Measurements from ENCODE around the gene SMARCD3.

The SMARCD3 gene

GRCh38 chr7:151210087-151210854 is 38.2 kb downstream of the SMARCD3 start, which contains the start of gene H2BK1:
Gene H2BK1, minus strand, starts transcription at chr7:151210488. Its CDS starts 170 bp downstream, at chr7:151210318.
- H3K4me3 ChIP-seq (ENCODE audit: low read depth, low read length) = no peak within 1 kb of the TSS

GRCh38 chr7:151209588-151209987 is 38.9 kb downstream of the SMARCD3 start:
- H3K4me3 ChIP-seq (ENCODE audit: low read depth, low read length) = no peak overlapping the region

GRCh38 chr7:151208253-151208862 is 40.1 kb downstream of the SMARCD3 start:
- H3K4me3 ChIP-seq (ENCODE audit: low read depth, low read length) = no peak overlapping the region

DNA sequence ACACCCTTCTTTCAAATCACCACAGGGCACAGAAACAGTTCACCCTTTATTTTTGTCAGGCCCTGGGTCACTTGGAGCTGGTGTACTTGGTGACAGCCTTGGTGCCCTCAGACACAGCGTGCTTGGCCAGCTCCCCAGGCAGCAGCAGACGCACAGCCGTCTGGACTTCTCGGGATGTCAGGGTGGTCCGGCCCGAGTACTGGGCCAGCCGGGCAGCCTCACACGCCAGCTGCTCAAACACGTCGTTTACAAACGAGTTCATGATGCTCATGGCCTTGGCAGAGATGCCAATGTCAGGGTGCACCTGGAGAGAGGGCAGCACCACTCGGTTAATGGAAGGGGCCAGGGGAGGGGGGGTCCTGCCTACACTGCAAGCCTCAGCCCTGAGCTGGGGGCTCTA is 40.7 kb downstream of the SMARCD3 start:
- H3K4me3 ChIP-seq (ENCODE audit: low read depth, low read length) = no peak overlapping the region

DNA sequence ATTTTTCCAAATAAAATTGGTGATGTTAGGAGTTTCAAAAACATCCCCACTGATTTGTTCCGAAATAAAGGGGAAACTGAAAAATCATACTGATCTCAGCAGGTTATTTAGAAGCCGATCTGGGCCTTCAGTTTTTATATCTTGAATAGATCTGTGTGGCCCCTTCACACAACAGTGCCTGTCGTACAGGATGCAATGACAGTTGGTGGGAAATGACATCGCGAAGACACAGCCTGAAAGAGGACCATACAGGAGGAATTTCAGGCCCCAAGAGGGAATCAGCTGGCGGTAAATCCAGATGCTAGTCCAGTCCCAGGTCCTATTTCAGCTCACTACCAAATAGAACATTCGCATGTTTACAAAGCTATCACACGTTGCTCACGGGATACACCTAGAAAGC is 41.2 kb downstream of the SMARCD3 start:
- H3K4me3 ChIP-seq (ENCODE audit: low read depth, low read length) = no peak overlapping the region

- no peak overlapping the region for H3K4me3 ChIP-seq (ENCODE audit: low read depth, low read length)
These were observed 41.6 kb downstream of the SMARCD3 start for GRCh38 chr7:151206914-151207313.

DNA sequence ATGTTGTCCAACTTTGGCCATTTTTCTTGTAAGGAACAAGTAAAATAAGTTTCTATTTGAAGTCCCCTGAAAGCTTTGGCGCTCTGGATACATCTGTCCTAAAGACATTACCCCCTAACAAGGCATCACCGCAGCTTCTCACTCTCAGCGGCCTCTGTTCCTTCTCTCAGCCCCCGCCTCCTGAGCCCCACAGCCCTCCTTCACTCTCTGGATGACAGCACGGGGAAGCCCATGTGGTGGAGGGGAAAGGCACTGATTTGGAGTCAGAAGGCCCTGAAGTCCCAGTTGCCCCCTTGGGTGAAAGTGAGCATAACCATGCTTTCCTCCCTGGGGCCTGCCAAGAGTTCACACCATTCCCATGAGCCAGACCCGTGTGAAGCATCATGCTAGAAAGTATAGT is 42.8 kb downstream of the SMARCD3 start:
- H3K4me3 ChIP-seq (ENCODE audit: low read depth, low read length) = no peak overlapping the region

- H3K4me3 ChIP-seq (ENCODE audit: low read depth, low read length) = no peak overlapping the region
These were observed 44.0 kb downstream of the SMARCD3 start for GRCh38 chr7:151204383-151205032.

DNA sequence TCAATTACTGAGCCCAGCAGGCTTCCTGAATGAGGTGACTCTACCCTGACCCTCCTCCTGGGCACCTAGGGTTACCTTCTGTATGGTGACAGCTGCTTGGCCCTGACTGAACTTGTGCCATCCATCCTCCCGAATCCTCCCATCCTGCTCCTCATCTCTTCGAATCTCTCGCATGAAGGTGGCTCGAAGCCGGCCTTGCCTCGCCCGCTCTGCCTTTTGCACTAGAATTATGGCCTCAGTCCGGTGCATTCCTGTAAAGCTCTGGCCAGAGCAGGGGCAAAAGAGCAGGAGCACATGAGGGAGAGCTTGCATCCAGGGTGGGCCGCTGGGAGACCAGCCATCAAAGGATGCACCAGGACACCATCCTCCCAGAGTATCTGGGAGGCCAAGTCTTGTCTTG is 45.7 kb downstream of the SMARCD3 start:
- H3K4me3 ChIP-seq (ENCODE audit: low read depth, low read length) = no peak overlapping the region

DNA sequence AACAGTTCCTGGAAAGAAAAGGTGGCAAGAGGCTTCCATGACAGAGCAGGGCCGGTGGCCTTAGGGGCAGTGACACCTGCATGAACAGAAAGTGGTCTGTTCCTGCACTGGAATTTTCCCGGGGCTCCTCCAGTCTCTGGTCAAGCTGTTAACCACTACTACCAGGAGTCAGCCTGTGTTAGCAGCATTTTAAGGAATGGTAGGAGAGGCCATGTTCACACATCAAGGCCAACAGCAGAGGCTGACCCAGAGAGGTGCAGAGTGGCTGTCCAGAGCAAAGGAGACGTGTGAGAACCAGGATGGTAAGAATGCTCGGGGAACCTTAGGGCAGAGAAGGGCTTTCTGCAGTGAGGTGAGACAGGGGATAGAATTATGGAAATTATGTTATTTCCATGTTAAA is 46.7 kb downstream of the SMARCD3 start:
- no peak overlapping the region for H3K4me3 ChIP-seq (ENCODE audit: low read depth, low read length)

GRCh38 chr7:151201344-151201743 is 47.1 kb downstream of the SMARCD3 start:
- H3K4me3 ChIP-seq (ENCODE audit: low read depth, low read length) = no peak overlapping the region

DNA sequence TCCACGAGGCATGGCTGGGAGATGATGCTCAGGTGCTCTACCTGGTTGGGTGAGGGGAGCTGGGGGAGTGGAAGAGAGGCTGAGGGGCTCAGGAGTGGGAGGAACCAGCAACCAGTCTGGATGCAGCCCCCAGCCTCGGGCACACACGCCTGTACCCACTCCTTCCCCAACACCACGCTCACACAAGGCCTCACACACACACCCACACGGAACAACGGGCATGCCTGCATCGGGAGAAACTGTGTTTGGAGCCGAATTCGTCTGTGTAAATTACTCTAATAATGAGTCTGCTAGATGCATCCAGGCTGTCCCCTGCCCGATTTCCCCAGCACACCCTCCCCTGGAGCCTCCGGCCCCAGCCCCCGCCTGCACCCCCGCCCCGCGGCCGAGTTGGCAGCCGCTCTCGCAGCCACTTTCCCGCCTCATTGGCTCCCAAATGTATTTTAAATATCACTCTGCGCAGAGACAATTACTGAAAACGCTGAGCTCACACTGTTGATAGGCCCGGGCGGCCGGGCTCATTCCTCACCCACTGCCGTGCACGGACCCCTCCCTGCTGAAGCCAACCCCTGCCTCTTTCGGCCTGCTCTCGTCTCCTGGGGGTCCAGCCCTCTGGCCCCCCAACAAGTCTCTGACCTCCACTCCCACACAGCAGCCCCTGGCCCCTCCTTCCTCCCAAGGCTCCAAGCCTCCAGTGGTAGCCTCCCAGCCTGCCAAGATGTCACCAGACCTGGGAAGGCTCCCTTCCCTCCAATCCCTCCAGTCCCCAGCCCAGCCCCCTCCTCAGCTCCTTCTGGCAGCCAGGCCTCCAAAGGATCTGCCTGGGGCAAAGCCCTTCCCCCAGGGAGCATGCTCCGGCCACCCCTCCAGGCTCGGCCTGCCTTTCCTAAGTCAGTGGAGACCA is 49.3 kb downstream of the SMARCD3 start:
- H3K4me3 ChIP-seq (ENCODE audit: low read depth, low read length) = no peak overlapping the region

DNA sequence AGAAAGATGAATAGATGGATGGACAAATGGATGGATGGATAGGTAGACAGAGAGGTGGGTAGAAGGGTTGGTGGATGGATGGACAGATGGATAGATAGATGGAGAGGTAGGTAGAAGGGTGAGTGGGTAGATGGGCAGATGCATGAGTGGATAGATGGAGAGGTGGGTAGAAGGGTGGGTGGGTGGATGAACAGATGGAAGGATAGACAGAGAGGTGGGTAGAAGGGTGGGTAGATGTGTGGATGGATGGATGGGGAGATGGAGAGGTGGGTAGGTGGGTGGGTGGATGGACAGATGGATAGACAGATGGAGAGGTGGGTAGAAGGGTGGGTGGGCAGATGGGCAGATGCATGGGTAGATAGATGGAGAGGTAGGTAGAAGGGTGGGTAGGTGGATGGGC is 50.6 kb downstream of the SMARCD3 start:
- no peak overlapping the region for H3K4me3 ChIP-seq (ENCODE audit: low read depth, low read length)

GRCh38 chr7:151195616-151196450 is 52.7 kb downstream of the SMARCD3 start:
- H3K4me3 ChIP-seq (ENCODE audit: low read depth, low read length) = no peak overlapping the region

GRCh38 chr7:151194188-151194587 is 54.3 kb downstream of the SMARCD3 start:
- H3K4me3 ChIP-seq (ENCODE audit: low read depth, low read length) = no peak overlapping the region

DNA sequence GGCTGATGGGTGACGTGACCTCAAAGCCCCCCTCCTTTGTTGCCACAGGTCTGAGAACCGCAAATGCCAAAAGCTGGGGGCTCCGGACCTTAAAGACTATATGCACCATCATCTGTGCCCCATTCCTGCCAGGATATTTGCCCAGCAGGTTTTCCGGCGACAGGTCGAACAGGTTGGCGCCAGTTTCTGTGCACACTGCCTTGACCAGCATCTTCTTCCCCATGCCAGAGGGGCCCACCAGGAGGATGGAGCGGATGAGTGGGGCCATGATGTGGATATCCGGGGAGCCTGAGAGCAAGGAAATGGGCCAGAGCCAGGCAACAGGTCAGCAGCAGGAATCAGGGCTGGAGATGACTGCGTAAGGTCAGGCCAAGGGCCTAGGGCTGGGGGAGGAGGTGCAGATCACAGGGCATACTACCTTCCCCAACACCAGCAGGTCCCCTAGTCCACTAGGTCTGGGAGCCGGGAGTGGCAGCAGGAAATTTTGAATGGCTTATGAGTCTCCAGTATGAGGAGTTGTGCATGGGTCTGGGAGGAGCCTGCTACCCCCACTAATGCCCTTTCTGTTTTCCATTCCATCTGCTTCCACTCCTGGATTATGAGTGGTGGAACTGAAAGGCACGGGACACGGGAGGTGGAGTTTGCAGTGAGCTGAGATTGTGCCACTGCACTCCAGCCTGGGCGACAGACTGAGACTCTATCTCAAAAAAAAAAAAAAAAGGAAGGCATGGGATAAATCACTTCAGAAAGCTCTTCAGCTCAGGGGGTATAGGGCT is 55.1 kb downstream of the SMARCD3 start:
- no peak overlapping the region for H3K4me3 ChIP-seq (ENCODE audit: low read depth, low read length)

GRCh38 chr7:151192002-151192539 is 56.4 kb downstream of the SMARCD3 start:
- no peak overlapping the region for H3K4me3 ChIP-seq (ENCODE audit: low read depth, low read length)

DNA sequence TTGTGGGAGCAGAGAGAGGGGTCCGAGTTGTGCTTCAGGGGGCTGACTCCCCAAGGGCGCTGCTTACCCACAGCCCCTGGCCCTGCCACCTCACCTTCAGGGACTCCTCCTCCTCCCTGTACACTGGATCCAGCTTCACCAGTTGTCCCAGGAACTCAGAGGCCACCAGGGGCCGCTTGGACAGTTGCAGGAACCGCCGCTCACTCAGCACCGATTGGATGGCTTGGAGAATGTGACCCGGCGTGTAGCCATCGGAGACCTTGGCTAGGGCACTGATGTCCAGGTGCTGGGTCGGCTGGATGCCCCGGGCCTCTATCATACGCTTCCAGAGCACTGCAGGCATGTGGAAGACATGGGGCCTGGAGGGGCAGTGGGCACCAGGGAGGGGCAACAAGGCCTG is 57.0 kb downstream of the SMARCD3 start:
- H3K4me3 ChIP-seq (ENCODE audit: low read depth, low read length) = no peak overlapping the region

- no peak overlapping the region for H3K4me3 ChIP-seq (ENCODE audit: low read depth, low read length)
These were observed 59.5 kb downstream of the SMARCD3 start for GRCh38 chr7:151189038-151189437.

All from iPS-11a (cell line).